Limb (tissue), 2 donors: ENCODE results near the gene HYI.
"Not testable (repeated sequence)": the region's sequence is repeated elsewhere in the genome, so short reads cannot be mapped to it uniquely, and the experiment has no call there.

Experiments
- DNase-seq, 2 donors: peaks; one replicate each; pipeline ENCODE4 v3.0.0-alpha.2; 2016; ENCODE audit errors: extremely low spot score in 2 of 2

Gene HYI, protein sequence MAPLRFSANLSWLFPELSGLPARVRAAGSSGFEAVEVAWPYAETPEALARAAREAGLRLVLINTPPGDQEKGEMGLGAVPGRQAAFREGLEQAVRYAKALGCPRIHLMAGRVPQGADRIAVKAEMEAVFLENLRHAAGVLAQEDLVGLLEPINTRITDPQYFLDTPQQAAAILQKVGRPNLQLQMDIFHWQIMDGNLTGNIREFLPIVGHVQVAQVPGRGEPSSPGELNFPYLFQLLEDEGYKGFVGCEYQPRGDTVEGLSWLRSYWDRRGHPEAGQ

GRCh38 chr1:43453442-43454269 is at the start of gene HYI:
HYI (minus strand) TSS chr1:43453931; CDS start chr1:43453793, 138 bp downstream.
- DNase-seq: peak; percentile 72 to 87

- DNase-seq: not testable (repeated sequence)
Observed at GRCh38 chr1:43501806-43502205, 48.1 kb upstream of the HYI start.

- DNase-seq: no peak
Observed at GRCh38 chr1:43499898-43500297, 46.2 kb upstream of the HYI start.

- DNase-seq: no peak
Observed at GRCh38 chr1:43495204-43495603, 41.5 kb upstream of the HYI start.

- no peak for DNase-seq
Observed at GRCh38 chr1:43493661-43494450, 40.1 kb upstream of the HYI start.

- no peak for DNase-seq
Observed at GRCh38 chr1:43492826-43493225, 39.1 kb upstream of the HYI start.

- no peak for DNase-seq
Observed at GRCh38 chr1:43491061-43491460, 37.3 kb upstream of the HYI start.

- DNase-seq: no peak
Observed at GRCh38 chr1:43488165-43488564, 34.4 kb upstream of the HYI start.

DNA sequence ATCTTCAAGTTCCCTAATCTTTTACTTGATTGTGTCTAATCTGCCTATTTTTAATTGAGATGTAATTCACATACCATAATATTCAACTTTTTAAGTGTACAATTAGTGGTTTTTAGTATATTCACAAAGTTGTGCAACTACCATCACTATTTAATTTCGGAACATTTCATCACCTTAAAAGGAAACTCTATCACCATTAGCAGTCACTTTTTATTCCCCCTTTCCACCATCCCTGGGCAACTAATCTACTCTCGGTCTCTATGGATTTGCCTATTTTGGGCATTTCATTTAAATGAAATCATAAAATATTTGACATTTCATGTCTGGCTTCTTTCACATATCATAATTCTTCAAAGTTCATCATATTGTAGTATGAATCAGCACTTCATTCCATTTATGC is 30.6 kb upstream of the HYI start:
- DNase-seq: no peak

DNA sequence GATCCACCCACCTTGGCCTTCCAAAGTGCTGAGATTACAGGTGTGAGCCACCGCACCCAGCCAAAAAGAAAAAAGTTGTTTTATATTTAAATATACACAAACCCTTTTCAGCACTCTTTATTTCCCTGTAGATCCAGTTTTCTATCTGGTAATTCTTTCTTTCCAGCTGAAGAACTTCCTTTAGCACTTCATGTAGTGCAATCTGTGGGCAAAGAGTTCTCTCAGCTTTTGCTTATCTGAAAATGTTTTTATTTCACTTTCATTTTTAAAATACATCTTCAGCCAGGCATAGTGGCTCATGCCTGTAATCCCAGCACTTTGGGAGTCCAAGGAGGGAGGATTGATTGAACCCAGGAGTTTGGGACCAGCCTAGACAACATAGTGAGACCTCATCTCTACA is 28.5 kb upstream of the HYI start:
- no peak for DNase-seq

- DNase-seq: no peak
Observed at GRCh38 chr1:43481491-43481890, 27.8 kb upstream of the HYI start.

GRCh38 chr1:43479414-43479813 is 25.7 kb upstream of the HYI start:
- DNase-seq: no peak

GRCh38 chr1:43477716-43478115 is 24.0 kb upstream of the HYI start:
- no peak for DNase-seq

DNA sequence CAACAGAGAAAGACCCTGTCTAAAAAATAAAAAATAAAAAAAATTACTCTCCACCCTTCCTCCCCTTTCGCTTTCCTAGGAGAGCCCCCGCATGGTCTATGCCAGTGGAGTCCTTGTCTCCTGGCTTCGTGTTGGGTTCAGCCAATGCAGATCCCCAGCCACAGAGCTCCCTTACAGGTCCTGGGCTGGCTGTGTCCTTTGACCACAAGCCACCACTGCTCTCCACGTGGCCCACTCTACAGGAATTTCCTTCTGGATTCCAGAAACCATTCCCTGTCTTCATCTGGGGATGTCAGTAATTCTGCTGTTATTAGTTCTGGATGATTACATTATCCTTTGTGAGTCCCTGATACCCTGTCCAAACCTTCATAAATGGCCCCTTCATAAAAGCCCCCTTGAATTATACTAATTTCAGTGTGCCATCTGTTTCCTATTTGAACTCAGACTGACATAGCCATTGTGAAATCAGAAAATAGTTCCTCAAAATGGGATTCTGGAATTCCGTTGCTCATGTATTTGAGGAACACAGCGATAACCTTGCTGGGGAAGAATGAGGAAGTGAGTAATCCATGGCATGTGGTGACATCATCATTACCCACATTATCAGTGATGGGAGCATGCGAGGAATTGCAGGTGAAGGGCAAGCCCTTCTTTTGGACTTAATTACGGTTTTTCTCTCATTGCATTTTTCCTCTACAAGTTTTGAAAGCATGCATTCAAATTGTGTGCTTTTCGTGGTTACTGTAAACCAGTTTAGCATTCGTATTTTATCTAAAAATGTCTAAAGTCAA is 22.1 kb upstream of the HYI start:
- not testable (repeated sequence) for DNase-seq

GRCh38 chr1:43473463-43473862 is 19.7 kb upstream of the HYI start:
- no peak for DNase-seq

- DNase-seq: not testable (repeated sequence)
Observed at GRCh38 chr1:43472463-43473151, 18.9 kb upstream of the HYI start.

GRCh38 chr1:43472087-43472462 is 18.3 kb upstream of the HYI start:
- DNase-seq: no peak

- no peak for DNase-seq
Observed at GRCh38 chr1:43469932-43470331, 16.2 kb upstream of the HYI start.

GRCh38 chr1:43468414-43468813 is 14.7 kb upstream of the HYI start:
- no peak for DNase-seq

- DNase-seq: no peak
Observed at GRCh38 chr1:43466403-43466802, 12.7 kb upstream of the HYI start.
